NT2/D1 (cell line): ENCODE data around the gene COPS6.

ENCODE experiments used
- SUZ12 ChIP-seq: IDR thresholded peaks from 2 replicates; pipeline ENCODE4 v1.6.1; 2011; ENCODE audit not compliant: insufficient read length, insufficient read depth; ENCODE audit errors: extremely low read depth
- YY1 ChIP-seq: IDR thresholded peaks from 2 replicates; pipeline ENCODE4 v1.6.1; 2011; ENCODE audit not compliant: insufficient read length, insufficient read depth
- ZNF274 ChIP-seq: IDR thresholded peaks from 2 replicates; pipeline ENCODE4 v1.6.1; 2011; ENCODE audit warnings: mild to moderate bottlenecking, low read depth, low read length

DNA sequence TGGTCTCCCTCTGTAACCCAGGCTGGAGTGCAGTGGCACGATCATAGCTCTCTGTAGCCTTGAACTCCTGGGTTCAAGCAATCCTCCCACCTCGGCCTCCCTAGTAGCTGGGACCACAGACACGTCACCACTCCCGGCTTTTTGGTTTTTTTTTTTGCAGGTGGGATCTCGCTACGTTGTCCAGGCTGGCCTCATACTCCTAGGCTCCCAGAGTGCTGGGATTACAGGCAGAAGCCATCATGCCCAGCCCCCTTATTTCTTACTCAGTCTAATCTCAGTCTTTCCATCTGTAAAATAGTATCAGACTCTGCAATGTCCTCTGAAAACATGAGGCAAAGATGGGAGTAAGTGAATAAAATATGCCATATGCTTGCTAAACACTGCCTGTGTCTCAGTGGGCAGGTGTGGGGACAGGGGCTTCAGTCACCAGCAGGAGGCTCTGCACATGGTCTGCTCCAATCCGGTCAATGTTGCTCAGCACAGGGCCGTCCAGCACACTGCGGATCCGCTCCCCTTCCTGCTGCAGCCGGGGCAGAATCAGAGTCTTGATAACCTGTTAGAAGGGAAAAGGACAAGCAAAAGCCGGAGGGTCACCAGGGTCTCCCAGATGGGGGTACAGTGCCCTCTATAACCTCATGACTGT lies 20.9 kb downstream of the COPS6 start:
- TF ChIP-seq ZNF274 (no peak), YY1 (no peak), SUZ12 (no peak)
